ENCODE measurements around the gene SCTR.

Gene SCTR

DNA sequence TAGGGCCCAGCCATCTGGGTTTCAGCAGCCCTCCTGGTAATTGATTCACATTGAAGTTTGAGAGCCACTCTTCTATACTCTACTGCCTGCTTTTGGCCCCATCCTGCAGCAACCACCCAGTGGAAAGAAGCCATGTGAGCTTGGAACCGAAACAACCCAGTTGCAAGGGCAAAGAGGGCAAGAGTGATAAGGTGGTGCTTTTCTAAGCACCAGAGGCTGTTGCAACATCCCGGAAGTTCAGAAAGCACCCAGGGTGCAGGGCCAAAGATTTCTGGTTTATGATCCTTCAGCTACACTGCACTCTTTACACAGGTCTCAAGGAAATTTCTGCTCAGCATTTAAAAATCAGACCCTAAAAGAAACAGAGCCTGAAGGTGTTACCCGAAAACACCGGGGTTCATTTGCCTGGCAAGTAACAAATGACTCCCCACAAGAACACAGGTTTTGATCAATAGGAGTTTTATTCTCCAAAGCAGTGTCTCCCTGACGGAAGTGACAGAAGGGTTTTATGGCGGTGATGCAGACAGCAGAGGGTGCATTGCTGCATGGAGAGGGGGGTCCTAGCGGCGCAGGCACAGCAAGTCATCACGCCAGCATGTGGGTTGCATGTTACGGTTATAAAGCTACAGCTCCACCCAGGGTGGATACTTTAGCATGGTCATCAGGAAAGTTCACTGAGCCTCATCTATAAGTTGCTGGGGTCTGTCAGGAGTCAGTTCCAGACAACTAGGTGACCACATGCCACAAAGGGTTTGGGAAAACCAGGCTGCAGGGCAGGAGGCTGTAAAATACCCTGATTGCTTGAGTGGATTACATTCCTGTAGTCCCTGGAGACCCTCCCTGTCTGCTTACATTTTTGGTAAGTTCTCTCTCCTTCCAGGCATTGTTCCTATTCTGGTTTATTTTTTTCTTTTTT, 121.4 kb downstream of the SCTR start:
- no peak for DNase-seq

DNA sequence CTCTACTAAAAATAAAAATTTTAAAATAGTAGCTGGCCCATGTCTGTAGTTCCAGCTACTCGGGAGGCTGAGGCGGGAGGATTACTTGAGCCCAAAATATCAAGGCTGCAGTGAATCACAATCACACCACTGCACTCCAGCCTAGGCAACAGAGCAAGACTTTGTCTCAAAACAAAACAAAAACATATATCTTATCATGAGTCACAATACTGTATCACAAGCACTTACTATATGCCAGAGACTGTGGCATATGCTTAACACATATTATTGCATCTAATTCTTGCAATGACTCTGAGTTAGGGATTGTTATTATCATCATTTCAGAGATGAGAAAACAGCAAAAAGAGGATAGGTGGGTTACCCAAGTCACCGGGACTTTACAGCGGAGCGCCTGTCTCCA, 122.2 kb downstream of the SCTR start:
- no peak for DNase-seq

DNA sequence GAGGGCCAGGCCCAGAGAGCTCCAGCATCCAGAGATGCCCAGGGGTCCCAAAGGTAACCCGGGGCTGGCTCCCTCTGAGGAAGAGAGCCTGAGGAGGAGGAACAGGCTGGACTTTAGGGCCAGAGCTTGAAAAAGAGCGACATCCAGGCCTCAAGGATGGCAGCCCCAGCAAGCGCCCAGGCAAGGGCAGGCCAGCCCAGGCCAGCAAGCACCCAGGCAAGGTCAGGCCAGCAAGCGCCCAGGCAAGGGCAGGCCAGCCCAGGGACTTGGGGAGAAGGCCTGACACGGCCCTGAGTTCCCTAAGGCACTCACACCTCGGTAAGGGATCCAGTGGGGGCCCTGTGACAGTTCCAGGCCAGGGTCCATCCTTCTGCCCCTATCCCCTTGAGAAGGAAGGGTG, 127.1 kb downstream of the SCTR start:
- no peak for DNase-seq

DNA sequence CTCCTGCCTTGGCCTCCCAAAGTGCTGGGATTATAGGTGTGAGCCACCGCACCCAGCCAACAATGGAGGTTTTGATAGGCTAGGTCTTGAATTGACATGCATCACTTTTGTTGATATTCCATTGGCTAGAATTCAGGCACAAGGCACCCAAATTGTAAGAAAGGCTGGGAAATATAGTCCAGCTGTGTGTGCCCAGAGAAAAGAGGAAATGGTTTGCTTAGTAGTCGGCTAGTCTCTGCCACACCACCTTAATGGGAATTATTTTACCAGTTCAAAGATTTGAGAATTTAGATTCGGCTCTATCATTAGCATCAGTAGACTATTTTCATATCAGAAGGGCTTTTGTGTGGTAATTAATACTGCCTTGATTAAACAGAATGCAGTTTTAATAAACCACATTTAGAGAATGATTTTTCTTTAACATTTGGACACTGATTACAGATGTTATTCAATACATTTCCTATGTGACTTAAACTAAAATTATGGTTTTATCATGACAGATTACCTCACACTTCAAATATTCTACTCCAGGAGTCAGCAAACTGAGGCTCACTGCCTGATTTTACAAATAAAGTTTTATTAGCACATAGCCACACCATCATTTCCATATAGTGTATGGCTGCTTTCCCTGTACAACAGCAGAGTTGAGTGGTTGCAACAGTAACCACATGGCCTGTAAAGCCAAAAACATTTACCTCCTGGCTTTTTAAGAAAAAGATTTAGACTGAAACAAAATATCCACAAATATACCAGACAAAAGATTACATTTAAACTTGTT, 130.1 kb downstream of the SCTR start:
- no peak for DNase-seq

All from NCI-H2081 treated with DMSO at 0.1 percent for 48 hours (cell line).